ENCODE measurements around the gene CRTC1. TPM values are rescaled to one million over a fixed set of nuclear protein-coding genes. Genes with fewer than 3 reads are reported as not detected.

CRTC1 gene
- polyA plus RNA-seq, 5 donors = 12.8 to 26.9 (median 16.0) TPM

DNA sequence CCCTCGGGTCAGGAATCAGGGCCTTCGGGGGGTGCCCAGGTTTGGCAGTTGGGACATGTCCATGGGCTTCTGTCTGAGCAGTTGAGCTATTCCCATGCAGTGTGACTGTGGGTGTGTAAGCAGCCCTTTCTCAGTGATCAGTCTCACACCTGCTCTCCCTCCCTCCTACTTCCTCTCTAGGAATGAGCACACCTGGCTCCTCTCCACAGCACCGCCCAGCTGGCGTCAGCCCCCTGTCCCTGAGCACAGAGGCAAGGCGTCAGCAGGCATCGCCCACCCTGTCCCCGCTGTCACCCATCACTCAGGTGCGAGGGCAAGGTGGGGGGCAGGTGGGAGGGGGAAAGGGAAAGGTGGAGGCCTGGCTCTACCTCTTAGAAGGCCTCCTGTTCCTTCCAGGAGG lies 81.7 kb downstream of the CRTC1 start:
- no peak for DNase-seq

DNA sequence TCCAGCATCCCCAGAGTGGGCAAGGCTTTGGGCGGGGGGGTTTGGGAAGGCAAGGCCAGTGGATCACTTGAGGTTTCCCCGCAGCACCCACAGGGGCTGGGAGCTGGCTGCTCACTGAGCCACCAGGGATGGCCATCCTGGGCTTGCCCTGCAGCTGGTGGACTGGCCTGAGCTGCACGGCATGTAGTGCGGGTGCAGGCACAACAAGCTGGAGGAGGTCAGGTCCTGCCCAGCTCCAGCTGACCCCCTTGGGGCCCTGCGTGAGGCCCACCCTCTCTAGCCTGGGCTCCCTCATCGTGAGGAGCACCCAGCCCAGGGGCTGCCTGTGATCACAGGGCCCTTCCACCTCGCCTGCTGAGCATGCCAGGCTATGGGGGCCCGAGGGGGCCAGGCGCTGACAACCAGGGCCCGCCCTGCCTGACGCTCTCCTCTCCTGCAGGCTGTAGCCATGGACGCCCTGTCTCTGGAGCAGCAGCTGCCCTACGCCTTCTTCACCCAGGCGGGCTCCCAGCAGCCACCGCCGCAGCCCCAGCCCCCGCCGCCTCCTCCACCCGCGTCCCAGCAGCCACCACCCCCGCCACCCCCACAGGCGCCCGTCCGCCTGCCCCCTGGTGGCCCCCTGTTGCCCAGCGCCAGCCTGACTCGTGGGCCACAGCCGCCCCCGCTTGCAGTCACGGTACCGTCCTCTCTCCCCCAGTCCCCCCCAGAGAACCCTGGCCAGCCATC lies 84.7 kb downstream of the CRTC1 start:
- no peak for DNase-seq

DNA sequence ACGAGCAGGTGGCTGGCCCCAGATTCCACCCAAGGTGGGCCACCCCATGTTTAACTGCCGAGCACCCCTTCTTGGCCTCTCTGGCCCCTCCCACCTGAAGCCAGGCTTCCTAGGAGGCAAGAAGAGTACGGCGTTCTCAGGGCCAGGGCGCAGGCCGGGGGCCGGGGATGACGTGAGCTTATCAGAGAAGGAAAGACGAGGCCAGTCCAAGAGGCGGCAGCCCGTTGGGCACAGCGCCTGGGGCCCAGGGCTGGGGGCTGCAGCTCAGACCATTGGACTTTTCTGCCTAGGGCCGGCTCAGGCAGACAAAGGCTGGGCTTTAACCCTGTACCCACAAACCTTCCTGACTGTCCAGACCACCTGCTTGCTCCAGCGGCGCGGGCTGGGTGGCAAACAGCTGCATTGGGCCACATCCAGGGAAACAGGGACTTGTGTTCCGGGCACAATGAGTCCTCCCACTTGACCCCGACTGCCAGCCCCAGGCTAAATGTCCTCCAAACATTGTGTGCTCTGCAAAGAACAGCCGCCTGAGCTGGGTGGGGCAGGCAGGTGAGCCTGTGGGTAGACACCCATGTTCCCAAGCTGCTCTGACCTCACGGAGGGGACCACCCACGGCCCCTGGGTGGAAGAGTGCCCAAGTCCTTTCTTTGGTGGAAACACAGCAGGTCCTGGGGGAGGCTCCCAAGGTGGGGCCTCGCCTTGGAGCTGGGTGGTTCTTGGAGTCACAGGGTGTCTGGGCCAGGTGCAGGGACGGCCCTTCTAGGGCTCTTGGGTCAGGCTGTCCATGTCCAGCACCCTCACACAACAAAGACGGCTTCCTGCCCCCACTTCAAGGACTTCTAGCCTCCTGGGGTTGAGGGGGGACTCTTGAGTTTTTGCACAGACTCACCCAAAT lies 85.8 kb downstream of the CRTC1 start:
- no peak for DNase-seq

DNA sequence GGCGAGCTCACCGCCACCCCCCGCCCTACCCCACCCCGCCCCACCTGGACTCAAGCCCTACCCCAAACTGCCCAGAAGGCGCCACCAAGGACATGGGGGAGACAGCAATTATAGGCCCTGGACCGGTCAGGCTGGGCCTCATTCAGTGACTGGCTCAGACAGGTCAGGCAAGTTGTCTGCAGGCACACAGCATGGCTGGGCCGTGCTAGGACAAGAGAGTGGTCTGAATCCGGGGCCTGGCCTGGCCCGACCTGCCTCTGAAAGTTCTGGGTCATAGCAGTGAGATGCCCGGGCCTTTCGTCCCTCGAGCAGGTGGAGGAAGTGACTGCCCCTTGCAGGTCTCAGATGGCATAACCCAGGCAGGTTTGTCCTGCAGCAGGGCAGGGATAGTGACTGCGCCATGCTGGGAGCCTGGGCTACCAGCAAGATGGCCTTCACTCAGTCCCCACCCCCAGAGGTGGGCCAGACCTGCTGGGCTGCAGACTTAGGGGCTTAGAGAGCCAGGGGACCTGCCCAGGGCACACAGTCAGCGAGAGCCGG lies 86.6 kb downstream of the CRTC1 start:
- DNase-seq = no peak

DNA sequence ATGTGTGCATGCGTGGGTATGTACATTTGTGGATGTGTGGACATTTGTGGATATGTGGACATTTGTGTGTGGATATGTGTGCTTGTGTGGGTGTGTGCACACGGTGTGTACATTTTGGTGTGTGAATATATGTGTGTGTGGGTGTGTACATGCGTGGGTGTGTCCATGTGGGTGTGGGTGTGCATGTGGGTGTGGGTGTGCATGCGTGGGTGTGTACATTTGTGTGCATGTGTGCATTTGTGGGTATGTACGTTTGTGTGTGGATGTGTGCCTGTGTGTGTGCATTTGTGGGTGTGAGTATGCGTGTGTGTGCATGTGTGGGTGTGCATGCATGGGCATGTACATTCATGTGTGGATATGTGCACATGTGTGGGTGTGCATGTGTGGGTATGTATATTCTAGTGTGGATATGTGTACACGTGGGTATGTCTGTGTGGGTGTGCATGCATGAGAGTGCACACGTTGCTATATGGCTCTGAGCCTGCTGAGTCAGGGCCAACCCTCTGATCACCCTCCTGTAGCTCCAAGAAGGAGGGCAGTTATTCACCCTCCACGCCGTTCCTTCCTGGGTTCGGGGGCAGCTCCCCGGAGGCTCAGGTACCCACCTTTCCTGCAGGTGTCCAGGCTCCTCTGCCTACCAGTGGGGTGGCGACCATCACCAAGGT lies 87.3 kb downstream of the CRTC1 start:
- DNase-seq = no peak

DNA sequence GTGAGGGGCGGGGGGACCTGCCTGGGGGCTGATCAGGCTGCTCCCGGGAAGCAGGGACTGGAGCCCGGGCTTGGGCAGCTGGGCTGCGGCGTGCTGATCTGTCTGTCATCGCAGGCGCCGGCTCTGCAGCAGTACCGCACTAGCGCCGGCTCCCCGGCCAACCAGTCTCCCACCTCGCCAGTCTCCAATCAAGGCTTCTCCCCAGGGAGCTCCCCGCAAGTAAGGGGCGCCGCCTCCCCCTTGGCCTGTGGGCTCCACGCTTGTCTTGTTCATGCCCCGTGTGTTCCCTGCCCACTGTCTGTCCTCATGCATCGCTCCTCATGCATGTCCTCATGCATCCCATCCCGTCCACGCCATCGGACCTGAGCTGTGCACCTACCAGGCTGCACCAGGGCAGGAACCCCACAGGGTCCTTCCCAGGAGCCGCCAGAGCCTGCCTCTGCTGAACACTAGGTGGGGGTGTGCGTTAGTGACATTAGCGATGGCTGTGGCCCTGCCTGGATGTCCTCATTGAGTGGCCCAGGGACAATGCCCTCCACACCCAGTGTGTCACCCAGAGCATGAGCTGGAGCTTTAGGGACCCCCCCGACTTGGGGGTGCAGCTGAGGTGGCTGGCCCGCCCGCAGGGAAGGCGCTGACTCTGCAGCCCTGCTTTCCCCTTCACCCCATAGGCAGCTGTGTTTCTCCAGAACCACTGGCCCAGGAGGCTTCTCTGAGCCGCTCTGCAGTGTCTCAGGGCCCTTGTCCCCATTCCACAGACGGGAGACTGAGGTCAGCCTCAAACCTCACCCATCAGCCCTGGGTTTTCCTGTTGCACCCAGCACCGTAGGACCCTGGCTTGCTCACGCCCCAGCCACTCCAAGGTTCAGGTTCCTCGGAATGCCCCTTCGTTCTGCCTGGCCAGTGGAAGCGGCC lies 88.1 kb downstream of the CRTC1 start:
- no peak for DNase-seq

DNA sequence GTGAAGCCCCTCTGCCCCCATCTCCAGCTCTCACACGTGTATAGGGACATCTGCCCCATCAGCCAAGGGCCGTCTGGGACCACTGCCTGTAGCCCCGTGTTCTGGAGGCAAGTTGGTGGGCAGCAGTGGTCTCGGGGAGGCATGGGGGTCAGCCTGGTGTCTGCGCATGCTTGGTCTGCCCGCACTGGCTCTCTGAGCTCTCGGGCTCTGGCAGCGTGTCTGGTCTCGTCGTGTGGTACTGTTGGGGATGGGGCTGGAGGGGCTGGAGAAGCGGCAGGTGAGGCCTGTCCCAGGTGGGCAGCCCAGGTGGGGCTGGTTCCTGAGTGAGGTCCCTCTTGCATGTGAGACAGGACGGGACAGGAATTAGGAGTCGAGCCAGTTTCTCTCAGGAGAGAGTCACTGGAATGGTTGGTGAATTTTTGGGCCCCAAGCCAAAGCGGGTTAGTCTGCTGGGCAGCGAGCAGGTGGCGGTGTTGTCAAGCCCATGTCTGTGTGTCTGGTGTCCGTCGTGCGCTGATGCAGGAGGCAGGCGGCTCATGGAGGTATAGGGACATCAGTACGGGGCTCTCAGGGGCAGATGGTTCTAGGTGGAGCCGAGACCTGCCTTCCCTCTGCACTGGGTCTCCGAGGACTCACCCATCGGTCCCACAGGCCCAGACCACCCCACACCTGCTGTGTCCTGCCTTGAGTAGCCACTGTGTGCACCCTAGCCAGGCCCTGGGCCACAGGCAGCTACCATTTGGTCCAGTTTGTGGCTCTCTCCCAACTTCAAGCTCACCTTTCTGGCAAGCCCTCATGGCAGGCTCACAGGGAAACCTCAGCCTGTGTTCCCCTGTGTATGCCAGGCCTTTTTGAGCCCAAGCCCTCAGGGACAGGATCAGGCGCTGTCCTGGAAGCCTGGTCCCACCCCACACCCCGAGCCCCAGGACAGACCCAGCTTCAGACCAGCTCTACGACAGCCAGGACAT lies 89.4 kb downstream of the CRTC1 start:
- DNase-seq = no peak

DNA sequence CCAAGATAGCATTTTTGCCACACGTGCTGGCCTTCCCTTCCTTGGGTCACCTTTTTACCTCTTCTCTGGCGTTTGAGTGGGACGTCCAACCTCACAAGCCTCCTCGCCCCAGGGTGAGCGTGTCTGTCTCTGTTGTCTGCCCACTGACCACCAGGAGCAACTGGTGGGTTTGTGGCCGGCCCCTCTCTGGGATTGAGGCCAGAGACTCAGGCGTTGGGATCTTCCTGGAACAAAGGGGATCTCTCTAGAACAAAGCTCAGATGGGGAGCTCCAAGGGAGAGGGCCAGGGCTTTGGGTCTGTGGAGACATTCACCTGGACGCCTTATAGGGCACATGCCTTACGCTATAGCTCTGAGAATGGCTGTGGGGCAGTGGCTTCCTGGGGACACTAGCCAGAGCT lies 90.2 kb downstream of the CRTC1 start:
- no peak for DNase-seq

DNA sequence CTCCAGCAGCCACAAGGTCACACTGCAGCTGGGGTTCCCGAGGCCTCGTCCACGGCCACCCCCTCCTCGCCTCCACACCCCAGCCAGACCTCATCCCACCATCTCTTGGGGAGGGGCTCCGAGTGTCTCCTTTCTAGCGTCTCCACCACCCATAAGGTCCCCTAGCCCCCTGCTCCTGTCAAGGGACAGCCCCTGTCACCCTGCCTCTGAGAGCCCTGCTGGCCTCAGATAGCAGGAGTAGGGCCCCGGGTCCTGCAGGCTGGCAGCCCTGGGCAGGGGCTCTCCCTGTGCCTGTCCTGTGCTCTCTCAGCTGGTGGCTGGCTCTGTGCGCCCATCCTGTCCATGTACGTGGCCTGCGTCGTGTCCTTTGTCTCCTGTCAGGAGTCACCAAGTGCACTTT lies 90.6 kb downstream of the CRTC1 start:
- no peak for DNase-seq

DNA sequence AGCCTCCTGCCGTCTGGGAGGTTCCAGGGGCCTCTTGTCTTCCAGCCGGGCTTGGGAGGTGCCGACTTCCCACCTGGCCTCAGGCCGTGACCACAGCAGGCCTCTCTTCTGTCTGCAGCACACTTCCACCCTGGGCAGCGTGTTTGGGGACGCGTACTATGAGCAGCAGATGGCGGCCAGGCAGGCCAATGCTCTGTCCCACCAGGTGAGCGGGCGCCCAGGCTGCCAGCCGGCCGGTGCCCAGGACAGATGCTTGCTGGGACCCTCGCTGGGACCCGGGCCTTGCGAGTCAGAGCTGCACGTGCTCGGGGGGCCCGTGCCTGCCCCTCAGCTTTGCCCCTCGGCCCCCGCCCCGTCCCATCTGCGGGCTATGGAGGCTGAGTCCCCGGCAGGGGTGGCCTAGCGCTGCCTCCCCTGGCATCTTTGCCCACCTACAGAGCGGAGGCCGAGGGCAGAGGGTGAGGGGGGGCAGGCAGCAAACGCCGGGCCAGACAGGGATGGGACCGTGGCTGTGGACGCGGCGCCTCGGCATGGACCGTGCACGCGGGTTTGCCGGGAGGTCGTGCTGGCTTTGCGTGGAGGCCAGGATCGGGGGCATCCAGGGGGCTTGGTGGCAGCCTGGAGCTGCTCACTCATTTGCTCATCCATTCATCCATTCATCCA lies 91.4 kb downstream of the CRTC1 start:
- DNase-seq = no peak

DNA sequence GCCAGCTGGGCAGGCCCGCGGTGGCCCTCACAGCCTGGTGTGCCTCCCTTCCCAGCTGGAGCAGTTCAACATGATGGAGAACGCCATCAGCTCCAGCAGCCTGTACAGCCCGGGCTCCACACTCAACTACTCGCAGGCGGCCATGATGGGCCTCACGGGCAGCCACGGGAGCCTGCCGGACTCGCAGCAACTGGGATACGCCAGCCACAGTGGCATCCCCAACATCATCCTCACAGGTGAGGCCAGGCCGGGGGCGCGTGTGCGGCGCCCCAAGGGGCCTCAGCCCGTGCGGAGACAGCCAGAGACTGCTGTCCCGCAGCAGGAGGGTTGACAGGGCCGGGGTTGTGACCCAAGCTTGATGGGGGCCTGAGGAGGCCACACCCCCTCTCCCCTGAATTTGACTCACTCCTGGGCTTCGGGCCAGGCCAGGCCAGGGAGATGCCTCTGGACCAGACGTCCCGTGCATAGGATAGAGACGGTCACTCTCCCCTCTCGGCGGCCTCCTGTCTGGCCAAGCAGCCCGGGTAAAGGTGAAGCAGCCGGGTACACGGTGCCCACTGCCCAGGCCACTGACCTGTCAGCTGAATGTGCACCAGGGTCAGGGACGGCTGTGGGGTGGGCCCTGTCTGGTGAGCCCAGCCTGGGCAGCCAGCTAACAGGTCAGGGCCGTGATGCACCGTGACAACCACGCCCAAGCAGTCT lies 92.3 kb downstream of the CRTC1 start:
- DNase-seq = no peak

DNA sequence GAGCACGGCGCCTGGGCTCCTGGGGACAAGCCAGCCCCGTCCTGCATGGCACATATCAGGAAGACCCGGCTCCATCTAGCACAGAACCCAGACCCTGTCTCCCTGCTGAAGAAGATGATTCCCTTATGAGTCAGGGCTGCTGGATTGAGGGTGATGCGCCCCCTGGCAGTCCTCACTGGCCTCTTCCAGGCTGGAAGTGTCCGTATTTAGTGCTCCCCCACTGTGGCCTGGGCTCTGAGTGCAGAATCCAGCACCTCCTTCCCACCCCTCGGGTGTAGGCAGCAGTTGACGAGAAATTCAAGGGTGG lies 92.8 kb downstream of the CRTC1 start:
- no peak for DNase-seq

DNA sequence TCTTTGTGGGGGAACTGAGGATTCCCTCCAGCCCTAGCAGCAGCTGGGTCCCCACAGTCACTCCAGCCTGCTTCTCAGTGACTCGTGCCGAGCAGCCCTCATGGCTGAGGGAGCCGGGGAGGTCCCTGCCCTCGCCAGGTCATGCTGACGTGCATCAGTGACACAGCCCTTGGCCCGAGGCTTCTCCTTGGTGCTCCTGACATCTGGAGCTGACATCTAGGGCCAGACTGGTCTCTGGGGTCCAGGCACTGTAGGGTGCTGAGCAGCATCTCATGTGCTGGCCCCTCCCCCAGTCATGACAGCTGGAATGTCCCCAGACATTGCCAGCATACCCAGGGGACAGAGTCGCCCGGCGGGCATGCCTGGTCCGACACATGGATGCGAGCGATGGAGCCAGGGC lies 93.3 kb downstream of the CRTC1 start:
- no peak for DNase-seq

DNA sequence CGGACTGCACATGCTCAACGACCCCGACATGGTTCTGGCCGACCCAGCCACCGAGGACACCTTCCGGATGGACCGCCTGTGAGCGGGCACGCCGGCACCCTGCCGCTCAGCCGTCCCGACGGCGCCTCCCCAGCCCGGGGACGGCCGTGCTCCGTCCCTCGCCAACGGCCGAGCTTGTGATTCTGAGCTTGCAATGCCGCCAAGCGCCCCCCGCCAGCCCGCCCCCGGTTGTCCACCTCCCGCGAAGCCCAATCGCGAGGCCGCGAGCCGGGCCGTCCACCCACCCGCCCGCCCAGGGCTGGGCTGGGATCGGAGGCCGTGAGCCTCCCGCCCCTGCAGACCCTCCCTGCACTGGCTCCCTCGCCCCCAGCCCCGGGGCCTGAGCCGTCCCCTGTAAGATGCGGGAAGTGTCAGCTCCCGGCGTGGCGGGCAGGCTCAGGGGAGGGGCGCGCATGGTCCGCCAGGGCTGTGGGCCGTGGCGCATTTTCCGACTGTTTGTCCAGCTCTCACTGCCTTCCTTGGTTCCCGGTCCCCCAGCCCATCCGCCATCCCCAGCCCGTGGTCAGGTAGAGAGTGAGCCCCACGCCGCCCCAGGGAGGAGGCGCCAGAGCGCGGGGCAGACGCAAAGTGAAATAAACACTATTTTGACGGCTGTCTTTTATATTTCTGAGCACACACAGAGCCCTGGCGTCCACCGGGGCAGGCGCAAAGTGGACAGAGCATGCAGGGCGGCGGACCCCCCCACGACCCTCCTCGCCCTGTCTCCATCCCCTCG lies 94.0 kb downstream of the CRTC1 start:
- DNase-seq = no peak

DNA sequence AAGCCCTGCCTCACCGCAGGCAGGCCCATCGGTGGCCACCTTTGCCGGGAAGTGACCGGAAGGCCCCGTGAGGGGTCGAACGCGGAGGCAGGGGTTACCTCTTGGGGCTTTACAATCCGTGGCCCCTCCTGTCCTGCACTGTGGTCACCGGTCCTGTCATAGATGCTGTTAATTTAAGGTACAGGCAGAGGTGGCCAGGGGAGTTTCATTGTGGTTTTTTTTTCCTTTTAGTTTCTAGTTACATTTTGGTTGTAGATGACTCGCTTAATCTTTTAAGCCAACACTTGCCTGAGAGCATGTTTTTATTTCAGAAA lies 94.6 kb downstream of the CRTC1 start:
- DNase-seq = no peak

DNA sequence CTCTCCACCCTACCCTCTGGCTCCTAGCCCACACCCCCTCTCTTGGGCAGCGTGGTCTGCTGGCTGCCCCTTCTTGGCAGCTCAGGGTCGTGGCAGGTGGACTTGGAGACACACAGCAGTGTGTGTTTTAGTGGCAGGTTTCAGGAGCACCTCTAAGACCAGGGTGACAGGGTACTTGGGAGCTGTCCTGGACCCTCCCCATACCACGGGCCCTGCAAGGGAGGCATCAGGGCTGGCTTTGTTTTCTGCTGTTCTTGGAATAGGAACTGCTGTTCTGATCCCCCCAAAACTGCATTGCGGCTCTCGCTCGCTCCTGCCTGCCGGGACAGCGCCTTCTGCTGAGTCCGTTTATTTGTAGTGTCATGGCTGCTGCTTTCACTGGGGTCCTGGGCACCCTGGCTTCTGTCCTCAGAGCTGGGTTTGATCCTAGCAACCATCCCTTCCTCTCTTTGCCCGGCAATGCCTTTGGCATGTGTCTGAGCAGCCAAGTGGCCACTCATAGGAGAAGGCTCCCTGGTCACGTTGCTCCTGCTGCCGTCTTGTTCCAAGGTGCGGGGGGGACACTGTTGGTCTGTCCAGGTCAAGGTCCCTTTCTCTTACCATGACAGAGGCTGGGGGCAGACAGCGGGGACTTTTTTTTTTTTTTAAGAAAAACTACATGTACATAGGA lies 95.5 kb downstream of the CRTC1 start:
- DNase-seq = no peak

DNA sequence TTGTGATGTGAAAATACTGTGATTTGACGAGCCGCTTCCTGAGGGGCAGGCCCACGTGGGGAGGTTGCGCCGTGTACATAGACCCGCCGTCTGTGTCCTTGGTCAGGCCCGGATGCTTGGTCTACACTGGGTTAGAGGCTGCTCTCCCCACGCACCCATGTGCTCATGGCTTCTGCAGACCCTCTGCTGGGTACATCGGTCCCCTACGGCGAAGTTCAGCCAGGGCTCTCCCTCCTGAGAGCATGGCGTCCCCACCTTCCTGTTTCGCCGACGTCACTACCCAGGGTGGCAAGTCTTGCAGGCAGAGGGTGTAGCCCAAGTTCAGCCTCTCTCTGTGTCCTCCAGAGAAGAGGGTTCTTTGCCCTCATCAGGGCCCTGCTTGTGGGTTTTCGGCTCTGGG lies 96.6 kb downstream of the CRTC1 start:
- no peak for DNase-seq

DNA sequence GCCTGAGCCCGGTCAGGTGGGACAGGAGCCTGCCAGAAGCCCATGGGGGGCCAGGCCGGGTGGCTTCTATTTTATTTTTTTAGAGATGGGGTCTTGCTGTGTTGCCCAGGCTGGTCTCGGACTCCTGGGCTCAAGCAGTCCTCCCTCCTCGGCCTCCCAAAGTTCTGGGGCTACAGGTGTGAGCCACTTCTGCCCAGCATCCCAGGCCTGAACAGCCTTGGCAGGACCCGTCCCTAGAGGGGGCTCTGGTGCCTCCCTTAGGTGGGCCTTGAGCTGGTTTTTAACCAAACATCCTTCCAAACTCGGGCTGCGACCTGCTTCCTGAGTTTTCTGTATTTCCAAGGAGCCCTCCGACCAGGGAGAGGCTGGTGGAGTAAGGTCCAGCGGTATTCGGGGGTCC lies 97.2 kb downstream of the CRTC1 start:
- no peak for DNase-seq
